ENCODE measurements around the gene KRTAP1-1.
"Not testable (repeated sequence)": the region's sequence is repeated elsewhere in the genome, so short reads cannot be mapped to it uniquely, and the experiment has no call there.

The KRTAP1-1 gene, protein sequence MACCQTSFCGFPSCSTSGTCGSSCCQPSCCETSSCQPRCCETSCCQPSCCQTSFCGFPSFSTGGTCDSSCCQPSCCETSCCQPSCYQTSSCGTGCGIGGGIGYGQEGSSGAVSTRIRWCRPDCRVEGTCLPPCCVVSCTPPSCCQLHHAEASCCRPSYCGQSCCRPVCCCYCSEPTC

DNA sequence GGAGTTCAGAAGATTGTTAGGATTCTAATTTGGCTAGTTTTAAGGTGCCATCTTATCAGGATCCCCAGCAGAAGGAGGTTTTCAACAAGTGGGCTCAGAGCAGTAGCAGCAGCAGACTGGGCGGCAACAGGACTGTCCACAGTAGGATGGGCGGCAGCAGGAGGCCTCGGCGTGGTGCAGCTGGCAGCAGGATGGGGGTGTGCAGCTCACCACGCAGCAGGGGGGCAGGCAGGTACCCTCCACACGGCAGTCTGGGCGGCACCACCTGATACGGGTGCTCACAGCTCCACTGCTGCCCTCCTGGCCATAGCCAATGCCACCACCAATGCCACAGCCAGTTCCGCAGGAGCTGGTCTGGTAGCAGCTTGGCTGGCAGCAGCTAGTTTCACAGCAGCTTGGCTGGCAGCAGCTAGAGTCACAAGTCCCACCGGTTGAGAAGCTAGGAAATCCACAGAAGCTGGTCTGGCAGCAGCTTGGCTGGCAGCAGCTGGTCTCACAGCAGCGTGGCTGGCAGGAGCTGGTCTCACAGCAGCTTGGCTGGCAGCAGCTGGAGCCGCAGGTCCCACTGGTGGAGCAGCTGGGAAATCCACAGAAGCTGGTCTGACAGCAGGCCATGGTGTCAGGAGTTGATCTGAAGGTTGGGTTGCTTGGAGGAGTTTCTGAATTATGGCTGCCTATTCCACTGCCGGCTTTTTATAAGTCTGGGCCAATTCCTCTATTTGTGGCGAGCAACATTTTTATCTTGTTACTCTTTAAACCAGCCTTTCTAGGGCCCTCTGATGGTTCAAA lies at the start of gene KRTAP1-1:
Gene KRTAP1-1, minus strand, starts transcription at position 668 of the 789 bp plus-strand sequence. Its CDS starts 53 bp downstream, at position 615.
- not testable (repeated sequence) for DNase-seq

DNA sequence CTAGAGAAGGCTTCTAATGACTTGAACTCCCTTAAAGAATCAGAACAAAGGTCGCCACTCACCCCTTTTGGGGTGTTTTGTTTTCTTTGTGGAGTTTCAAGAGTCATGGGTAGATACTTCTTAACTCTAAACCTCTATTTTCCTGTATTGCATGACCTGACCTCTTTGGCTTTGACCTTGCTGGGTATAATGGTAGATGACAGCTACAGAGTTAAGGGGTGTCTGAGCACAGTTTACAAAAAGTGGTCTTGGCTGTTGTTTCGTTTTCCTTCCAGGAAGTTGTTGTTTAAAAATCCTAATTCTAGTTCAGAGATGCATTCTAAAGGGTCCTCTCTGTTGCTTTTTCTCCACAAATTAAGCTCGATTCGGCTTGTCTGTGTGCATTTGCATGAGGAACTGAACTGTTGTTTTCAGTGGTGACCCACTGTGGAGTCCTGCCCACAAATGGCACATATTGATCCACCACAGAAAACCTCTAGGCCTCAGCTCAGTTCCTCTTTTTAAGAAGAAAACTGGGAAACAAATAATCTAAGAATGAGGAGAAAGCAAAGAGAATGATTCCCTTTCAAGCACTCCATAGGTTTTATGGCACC lies 47.6 kb upstream of the KRTAP1-1 start:
- DNase-seq = not testable (repeated sequence)

DNA sequence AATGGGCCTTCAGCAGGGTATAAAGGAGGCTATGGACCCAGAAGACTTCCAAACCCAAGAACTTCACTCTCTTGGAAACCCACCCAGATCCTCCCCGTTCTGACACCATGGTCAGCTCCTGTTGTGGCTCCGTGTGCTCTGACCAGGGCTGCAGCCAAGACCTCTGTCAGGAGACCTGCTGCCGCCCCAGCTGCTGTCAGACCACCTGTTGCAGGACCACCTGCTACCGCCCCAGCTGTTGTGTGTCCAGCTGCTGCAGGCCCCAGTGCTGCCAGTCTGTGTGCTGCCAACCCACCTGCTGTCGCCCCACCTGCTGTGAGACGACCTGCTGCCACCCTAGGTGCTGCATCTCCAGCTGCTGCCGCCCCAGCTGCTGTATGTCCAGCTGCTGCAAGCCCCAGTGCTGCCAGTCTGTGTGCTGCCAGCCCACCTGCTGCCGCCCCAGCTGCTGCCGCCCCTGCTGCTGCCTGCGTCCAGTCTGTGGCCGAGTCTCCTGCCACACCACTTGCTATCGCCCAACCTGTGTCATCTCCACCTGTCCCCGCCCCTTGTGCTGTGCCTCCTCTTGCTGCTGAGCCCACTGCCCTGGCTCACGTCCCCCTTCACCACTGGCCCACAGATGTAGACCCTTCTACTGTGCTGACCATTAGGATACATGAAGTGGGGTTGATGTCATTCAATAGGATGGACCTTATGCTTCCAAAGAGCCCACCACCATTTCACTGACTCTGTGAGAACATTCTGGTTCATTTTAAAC lies 43.0 kb upstream of the KRTAP1-1 start, which contains the start of gene KRTAP4-7:
Gene KRTAP4-7, plus strand, starts transcription at position 51 of the 757 bp plus-strand sequence. Its CDS starts 57 bp downstream, at position 108.
- DNase-seq = not testable (repeated sequence)

DNA sequence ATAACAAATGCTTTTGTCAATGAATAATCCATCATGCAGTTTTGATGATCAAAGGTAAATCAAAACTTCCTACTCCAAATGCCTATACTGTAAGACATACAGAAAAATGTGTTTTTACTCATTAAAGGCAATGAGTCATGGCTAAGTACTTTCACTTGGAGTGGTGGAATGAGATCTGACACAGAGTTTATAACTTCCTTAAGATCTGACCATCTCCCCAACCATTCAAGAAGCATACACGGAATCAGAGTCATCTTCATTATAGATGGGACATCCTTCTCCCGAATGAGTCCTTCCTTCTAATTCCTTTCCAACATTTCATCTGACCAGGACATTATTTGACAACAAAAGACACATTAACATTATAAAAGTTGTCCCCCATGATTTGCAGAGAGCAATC lies 42.2 kb upstream of the KRTAP1-1 start:
- DNase-seq = not testable (repeated sequence)

DNA sequence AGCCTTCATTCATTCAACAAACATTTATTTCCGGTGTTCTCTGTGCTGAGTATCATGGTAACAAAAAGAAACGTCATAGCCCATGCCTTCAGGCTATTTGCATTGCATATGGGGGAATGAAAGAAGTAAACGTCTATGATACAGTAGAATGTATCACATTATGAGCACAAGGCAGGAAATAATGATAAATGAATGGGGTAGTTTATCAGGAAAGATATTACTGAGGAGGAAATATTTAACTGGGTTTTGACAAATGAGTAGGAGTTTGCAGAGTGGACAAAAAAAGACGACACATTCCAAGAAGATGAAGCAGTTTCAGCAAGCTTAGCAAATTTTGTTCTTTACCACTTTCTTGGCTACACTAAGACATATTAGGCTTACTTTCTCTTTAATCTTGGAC lies 41.4 kb upstream of the KRTAP1-1 start:
- DNase-seq = no peak

DNA sequence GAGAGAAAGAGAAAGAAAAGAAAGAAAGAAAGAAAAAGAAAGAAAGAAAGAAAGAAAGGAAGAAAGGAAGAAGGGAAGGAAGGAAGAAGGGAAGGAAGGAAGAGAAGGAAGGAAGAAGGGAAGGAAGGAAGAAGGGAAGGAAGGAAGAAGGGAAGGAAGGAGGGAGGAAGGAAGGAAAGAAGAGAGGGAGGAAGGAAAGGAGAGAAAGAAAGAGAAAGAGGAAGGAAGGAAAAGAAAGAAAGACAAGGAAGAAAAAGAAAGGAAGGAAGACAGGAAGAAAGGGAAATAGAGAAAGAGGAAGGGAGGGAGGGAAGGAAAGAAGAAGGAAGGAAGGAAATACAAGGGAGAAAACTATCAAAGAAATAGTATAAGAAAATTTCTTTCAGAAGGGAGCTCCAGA lies 35.5 kb upstream of the KRTAP1-1 start:
- DNase-seq = no peak

DNA sequence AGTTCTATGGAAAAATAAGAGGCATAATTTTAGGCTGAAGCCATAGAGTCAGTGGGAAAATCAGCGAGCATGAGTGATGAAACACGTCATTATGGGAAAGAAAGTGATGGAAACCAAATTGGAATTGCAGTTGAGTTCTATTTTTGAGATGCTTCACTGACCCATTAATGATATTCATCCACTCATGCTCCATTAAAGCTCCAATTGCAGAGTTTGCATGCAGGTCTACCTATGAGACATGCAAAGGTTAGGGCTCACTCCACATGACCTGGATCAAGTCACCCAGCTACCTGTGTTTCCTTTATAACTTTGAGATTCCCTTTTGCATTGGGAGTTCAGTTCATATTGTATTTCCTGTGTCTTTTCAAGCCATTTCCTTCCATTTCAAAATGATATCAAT lies 32.4 kb upstream of the KRTAP1-1 start:
- no peak for DNase-seq

DNA sequence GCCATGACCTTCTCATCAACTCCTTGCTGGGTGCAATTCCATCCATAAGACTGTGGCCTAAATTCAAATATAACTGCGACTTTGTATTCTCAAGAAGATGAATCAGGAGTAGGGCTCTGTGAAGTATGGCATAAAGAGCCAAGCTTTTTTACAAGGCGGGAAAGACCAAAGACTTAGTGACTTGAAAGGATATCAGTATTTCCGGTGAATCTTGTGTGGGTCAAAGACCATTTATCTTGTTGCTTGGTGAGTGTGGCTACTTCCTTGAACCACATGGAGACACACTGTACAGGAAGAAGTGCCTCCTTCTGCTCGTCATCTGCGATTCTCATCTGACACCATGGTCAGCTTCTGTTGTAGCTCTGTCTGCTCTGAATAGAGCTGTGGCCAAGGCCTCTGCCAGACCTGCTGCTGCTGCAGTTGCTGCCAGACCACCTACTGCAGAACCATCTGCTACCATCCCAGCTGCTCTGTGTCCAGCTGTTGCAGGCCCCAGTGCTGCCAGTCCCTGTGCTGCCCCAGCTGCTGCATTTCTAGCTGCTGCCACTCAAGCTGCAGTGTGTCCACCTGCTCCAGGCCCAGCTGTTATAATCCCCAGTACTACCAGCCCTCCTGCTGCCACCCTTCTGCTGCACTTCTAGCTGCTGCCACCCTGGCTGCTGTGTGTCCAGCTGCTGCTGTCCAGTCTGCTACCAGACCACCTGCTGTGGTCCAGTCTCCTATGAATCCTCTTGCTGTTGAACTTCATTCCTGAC lies 30.5 kb upstream of the KRTAP1-1 start:
- DNase-seq = no peak

DNA sequence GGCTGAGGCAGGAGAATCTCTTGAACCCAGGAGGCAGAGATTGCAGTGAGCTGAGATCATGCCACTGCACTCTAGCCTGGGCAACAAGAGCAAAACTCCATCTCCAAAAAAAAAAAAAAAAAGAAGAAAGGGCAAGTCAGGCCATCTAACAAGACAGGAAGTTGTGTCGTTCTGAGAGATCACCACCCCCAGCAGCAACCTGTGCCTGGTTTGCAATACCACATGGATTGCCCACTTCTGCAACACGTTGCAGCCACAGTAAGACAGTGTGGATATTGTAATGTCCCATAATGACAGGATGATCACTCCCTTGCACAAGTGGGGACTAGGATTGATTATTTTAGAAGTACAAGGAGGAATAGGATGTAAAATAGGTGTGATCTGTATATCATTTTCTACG lies 27.8 kb upstream of the KRTAP1-1 start:
- no peak for DNase-seq

DNA sequence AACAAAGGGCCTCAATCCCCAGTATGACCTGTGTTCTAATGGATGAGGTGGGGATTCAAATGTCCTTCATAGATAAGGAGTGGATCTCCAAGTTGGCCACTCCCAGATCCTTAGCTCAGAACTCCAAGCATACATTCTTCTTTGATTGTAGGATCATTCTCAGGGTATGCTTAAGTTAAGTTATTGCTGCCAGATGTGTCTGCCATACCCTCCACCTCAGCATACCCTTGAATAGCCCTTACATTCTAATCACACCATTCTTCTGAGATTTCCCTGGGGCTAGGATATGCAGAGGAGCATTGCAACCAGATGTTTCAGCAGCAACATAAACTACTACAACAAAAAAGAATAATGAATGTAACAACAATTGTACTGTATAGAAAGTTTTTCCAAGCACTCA lies 26.0 kb upstream of the KRTAP1-1 start:
- no peak for DNase-seq

DNA sequence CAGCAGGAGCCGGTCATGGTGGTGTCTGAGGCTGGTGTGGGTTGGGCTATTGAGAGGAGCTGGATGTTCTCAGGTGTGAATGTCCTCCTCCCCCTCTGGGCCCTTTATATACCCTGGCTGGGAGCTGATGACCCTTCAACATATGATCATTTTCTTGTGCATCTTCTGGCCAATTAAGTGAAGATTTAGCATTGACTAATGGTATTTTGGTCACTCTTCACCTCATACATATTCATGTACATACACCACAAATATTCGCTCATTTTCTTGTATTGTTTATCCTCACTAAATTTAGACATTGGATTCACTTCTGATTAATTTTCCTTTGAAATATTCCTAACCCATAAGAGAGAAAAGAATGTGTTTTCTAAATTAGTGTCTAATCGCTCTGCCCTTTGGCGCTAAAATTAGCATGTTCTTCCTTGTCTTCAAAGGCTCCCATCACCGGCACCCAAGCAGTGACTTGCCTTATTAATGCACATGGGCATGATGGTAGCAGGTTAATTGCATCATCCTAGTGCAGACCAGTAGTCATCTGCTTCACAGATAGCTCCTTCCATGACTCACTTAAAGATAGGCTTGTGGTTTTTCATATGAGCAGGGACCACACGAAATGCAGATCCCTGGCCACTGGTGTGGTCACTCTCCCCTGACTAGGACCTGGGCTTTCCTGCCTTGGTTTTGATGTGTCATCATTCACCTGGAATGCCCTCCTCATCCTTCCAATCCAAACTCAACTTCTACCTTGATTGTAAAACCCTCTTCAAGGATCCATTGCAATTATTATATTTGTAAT lies 24.8 kb upstream of the KRTAP1-1 start, which contains the start of gene KRTAP2-4:
Gene KRTAP2-4, minus strand, starts transcription at position 51 of the 796 bp plus-strand sequence. Its CDS starts 34 bp downstream, at position 17.
- no peak for DNase-seq

DNA sequence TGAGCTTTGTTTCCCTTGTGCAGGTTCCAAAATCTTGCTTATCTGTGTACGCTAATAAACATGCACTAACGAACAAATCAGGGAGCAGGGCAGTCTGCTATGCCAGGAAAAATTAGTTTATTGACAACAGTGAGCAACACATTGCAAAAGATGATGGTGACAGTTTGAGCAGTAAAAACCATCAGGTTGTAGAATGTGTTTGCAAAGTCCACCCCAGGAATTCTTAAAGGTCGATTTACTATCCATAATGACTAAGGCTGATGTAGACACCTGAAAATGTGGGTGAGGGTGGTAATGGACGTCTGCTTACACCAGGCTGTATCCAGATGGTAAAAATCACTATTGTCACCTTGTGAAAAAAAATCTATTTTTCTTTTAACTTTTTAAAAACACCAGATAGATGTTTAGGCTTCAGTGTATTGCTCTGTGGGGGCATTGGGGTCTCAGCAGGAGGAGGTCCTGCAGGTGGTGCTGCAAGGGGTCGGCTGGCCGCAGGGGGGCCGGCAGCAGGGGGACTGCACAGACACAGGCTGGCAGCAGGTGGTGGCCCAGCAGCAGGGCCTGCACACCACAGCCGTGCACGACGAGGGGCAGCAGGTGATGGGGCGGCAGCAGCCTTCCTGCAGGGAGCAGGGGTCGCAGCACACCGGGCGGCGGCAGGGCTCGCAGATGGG lies 23.9 kb upstream of the KRTAP1-1 start:
- DNase-seq = not testable (repeated sequence)

DNA sequence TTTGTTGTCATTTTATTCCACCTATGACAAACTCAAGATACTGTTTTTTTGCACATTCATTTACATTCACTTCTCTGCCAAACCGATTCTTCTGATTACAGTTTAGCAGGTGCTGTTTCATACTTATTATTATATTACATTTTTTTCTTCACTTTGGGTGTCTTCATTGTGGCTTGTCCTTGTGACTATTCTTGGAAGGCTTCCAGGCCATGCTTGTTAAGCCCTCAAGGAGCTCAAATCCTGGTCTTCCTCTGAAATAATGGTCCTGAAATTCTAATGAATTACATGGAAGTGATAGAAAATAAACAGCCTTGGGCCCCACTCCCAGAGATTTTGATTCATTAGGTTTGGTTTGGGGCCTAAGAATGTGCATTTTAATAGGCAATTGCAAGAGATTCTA lies 23.1 kb upstream of the KRTAP1-1 start:
- DNase-seq = no peak

DNA sequence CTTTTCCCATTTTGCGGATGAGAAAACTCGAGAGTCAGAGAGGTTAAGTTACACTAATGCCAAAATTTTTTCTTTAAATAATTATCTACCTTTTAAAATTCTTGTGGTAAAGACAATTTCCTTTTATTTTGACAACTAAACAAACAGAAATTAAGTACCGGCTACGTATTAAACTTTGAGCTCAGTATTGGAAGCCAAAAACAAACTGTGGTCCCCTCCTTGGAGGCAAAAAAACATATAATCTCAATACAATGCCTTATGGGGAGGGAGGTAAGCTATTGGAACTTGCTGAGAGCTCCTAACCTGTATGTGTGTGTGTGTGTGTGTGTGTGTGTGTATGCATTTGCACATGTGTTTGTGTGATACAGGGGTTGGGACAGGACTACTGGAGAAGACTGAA lies 22.2 kb upstream of the KRTAP1-1 start:
- no peak for DNase-seq

DNA sequence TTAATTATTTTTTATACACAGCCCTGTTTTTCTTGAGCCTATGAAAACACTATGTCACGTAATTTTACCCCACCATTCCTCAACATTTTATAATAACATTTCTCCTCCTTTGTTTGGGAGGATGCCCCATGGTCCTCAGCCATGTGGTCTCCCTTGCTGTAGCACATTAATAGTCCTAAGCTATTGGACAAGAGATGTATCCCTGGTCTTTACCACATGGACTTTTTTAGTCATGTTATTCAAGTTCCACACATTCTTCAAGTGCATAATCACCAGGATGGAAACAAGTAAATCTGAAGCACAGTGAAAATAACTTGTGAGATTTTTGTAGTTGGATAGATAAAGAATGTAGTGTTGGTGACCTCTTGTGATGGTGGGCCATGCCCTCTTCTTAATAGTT lies 20.7 kb upstream of the KRTAP1-1 start:
- no peak for DNase-seq

DNA sequence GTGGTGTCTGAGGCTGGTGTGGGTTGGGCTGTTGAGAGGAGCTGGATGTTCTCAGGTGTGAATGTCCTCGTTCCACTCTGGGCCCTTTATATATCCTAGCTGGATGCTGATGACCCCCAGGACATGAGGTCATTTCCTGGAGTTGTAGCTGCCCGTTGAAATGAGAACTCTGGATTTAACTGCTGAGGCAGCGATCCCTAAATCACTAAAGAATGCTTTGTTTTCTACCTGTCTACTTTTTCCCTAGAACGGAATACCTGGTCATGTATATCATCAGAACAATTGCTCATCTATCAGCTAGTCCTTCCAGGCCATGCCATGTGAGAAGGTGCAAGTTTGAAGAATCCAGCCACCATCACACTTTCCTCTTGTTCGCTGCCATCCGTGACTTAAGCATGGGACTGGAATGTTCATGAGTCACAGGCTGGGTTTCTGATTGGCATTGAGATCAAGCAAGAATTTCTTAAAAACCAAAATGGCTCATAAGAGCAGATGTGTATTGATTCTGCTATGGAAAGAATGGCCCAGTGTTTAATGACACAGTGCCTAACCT lies 18.9 kb upstream of the KRTAP1-1 start, which contains the start of gene KRTAP2-3:
Gene KRTAP2-3, minus strand, starts transcription at position 63 of the 553 bp plus-strand sequence. CDS start 64 bp downstream, outside the sequence.
- no peak for DNase-seq

DNA sequence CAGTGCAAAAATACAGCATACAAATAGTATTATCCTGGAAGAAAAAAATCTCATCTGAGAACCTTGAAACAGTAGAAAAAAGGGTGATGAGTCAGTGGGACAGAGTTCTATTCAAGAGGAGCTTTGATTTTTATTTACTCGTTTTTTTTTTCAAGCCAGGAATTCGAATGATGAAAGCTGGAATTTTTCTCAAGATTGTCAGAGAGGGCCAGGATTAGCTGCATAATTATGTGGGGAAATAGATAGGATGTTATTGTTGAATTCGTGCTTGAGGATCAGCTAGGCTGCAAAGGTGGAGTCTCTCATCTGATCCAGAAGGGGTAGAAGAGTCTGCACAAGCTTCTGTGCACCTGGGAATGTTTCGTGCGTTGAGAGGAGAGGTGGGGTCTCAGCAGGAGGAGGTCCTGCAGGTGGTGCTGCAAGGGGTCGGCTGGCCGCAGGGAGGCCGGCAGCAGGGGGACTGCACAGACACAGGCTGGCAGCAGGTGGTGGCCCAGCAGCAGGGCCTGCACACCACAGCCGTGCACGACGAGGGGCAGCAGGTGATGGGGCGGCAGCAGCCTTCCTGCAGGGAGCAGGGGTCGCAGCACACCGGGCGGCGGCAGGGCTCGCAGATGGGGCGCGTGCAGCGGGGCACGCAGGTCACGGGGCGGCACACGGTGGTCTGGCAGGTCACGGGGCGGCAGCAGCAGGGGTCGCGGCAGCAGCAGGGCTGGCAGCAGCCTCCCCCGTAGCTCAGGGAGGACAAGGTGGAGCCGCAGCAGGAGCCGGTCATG lies 18.2 kb upstream of the KRTAP1-1 start:
- not testable (repeated sequence) for DNase-seq

DNA sequence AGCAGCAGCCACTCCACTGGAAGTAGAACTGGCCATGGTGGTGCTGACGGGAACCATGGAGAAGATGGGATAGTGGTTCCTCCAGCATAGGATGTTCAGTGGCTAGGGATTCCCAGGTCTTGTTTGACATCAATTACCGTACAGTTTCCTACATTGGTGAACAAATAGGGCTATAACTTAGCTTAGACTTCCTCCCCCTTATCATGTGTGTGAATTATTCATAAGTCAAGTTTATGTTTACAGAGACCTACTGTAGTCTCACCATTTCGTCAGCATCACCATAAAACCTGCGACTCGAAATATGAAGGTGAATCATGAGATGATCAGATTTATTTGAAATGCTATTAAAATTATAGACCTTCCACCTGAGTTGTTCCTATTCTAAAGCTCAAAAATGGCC lies 17.5 kb upstream of the KRTAP1-1 start:
- no peak for DNase-seq

DNA sequence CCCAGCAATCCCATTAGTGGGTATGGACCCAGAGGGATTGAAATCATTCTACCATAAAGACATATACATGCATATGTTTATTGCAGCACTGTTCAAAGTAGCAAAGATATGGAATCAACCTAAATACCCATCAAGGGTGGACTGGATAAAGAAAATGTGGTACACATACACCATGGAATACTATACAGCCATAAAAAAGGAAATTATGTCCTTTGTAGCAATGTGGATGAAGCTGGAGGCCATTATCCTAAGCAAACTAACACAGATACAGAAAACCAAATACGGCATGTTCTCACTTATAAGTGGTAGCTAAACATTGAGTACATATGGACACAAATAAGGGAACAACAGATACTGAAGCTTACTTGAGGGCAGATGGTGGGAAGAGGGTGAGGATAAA lies 16.3 kb upstream of the KRTAP1-1 start:
- no peak for DNase-seq

DNA sequence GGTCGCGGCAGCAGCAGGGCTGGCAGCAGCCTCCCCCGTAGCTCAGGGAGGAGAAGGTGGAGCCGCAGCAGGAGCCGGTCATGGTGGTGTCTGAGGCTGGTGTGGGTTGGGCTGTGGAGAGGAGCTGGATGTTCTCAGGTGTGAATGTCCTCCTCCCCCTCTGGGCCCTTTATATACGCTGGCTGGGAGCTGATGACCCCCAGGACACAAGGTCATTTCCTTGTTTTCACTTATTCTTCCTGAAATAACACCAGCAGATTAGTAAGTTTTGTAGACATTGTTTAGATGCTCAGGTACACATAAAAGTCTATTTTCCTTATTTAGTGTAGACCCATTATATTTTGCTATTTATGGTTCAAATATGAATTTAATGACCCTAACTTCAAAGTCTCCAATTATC lies 13.9 kb upstream of the KRTAP1-1 start, which contains the start of gene KRTAP2-2:
Gene KRTAP2-2, minus strand, starts transcription at position 101 of the 400 bp plus-strand sequence. Its CDS starts 19 bp downstream, at position 82.
- DNase-seq = not testable (repeated sequence)

All from activated CD8-positive, alpha-beta memory T cell treated with anti-CD3 and anti-CD28 coated beads, Interleukin-2, amount 50 U/mL, for 48 hours (primary cell).